HepG2 (cell line): Measurements from ENCODE around the gene TRPC4AP. TPM values are rescaled to one million over a fixed set of nuclear protein-coding genes. Genes with fewer than 3 reads are reported as not detected.

Source experiments
- AHR ChIP-seq: IDR thresholded peaks from 2 replicates; pipeline ENCODE4 v1.6.1; 2018; ENCODE audit warnings: missing genetic modification reagents, missing compliant biosample characterization
- BCL6 ChIP-seq: IDR thresholded peaks from 2 replicates; pipeline ENCODE4 v1.6.1; 2016; ENCODE audit warnings: missing genetic modification reagents, missing compliant biosample characterization
- BRF2 ChIP-seq: sonication (generic); formaldehyde crosslinking; IDR thresholded peaks from 2 replicates; pipeline ENCODE4 v1.8.1; 2022; ENCODE audit warnings: mild to moderate bottlenecking, missing genetic modification reagents
- DDIT3 ChIP-seq: sonication (generic); formaldehyde crosslinking; IDR thresholded peaks from 2 replicates; pipeline ENCODE4 v1.4.0; 2020; ENCODE audit warnings: mild to moderate bottlenecking, missing genetic modification reagents
- FOXO4 ChIP-seq: sonication (generic); formaldehyde crosslinking; conservative IDR thresholded peaks from 2 replicates; pipeline ENCODE4 v1.8.1; 2023; ENCODE audit warnings: missing genetic modification reagents
- FOXP1 ChIP-seq, 2 experiments: fragments of 450-650 bp in 1 of 2; IDR thresholded peaks; 2 replicates each; pipeline ENCODE4 v1.6.1; 2017 to 2018; ENCODE audit warnings: antibody characterized with exemption in 1 of 2
- GATAD2A ChIP-seq: IDR thresholded peaks from 2 replicates; pipeline ENCODE4 v1.6.1; 2016
- HNF1A ChIP-seq, 2 experiments: sonication (generic) in 1 of 2; formaldehyde crosslinking in 1 of 2; IDR thresholded peaks; 2 replicates each; pipeline versions ENCODE4 v1.4.0 to v1.6.1; 2016 to 2020; ENCODE audit warnings: borderline replicate concordance in 1 of 2, low read depth in 1 of 2, mild to moderate bottlenecking in 1 of 2, missing genetic modification reagents in 1 of 2
- MEIS1 ChIP-seq: sonication (generic); formaldehyde crosslinking; IDR thresholded peaks from 2 replicates; pipeline ENCODE4 v1.9.0; 2021; ENCODE audit warnings: mild to moderate bottlenecking, missing genetic modification reagents, moderate library complexity, borderline replicate concordance
- NR2F6 ChIP-seq, 2 experiments: IDR thresholded peaks; 2 replicates each; pipeline ENCODE4 v1.6.1; 2016; ENCODE audit warnings: antibody characterized with exemption in 1 of 2, mild to moderate bottlenecking in 1 of 2
- REL ChIP-seq: sonication (generic); formaldehyde crosslinking; conservative IDR thresholded peaks from 2 replicates; pipeline ENCODE4 v1.8.0; 2022; ENCODE audit warnings: mild to moderate bottlenecking, missing genetic modification reagents, moderate library complexity
- SIN3A ChIP-seq: IDR thresholded peaks from 2 replicates; pipeline ENCODE4 v1.6.1; 2011; ENCODE audit warnings: low read depth, mild to moderate bottlenecking, control low read depth, low read length, borderline replicate concordance
- SP140L ChIP-seq: sonication (generic); formaldehyde crosslinking; IDR thresholded peaks from 2 replicates; pipeline ENCODE4 v1.4.0; 2020; ENCODE audit warnings: missing genetic modification reagents, borderline replicate concordance
- SRF ChIP-seq: IDR thresholded peaks from 2 replicates; pipeline ENCODE4 v1.6.1; 2011; ENCODE audit warnings: mild to moderate bottlenecking, low read depth, low read length, moderate library complexity
- TAF1 ChIP-seq: sonication (generic); formaldehyde crosslinking; IDR thresholded peaks from 2 replicates; pipeline ENCODE4 v1.4.0; 2020; ENCODE audit warnings: missing genetic modification reagents
- TBX3 ChIP-seq: fragments of 450-650 bp; IDR thresholded peaks from 2 replicates; pipeline ENCODE4 v1.6.1; 2017; ENCODE audit warnings: antibody characterized with exemption, mild to moderate bottlenecking, inconsistent platforms, borderline replicate concordance
- ZGPAT ChIP-seq: IDR thresholded peaks from 2 replicates; pipeline ENCODE4 v1.6.1; 2016; ENCODE audit warnings: mild to moderate bottlenecking
- ZNF282 ChIP-seq: fragments of 450-650 bp; IDR thresholded peaks from 2 replicates; pipeline ENCODE4 v1.6.1; 2018; ENCODE audit not compliant: partially characterized antibody
- ZNF530 ChIP-seq: sonication (generic); formaldehyde crosslinking; IDR thresholded peaks from 2 replicates; pipeline ENCODE4 v1.5.0; 2020; ENCODE audit warnings: low read depth, mild to moderate bottlenecking, missing genetic modification reagents
- ZNF737 ChIP-seq: sonication (generic); formaldehyde crosslinking; IDR thresholded peaks from 2 replicates; pipeline ENCODE4 v1.5.0; 2020; ENCODE audit warnings: missing genetic modification reagents, mild to moderate bottlenecking, borderline replicate concordance
- ZNF740 ChIP-seq: sonication (generic); formaldehyde crosslinking; IDR thresholded peaks from 2 replicates; pipeline ENCODE4 v1.4.0; 2020; ENCODE audit warnings: missing genetic modification reagents
- ZNF891 ChIP-seq: sonication (generic); formaldehyde crosslinking; IDR thresholded peaks from 2 replicates; pipeline ENCODE4 v1.5.0; 2020; ENCODE audit warnings: mild to moderate bottlenecking, missing genetic modification reagents
- polyA plus RNA-seq, 8 experiments: library from polyadenylated mRNA; depleted of rRNA in 3 of 8; stranded (reverse) in 7 of 8; unstranded in 1 of 8; fragments of >200 nt; fragmentation: Illumina TruSeq in 4 of 8; extraction: Trizol in 4 of 8; gene quantifications; 2 replicates each; pipeline versions ENCODE4 v1.2.1 to v1.2.3, GENCODE V29; 2011 to 2016; ENCODE audit warnings: low read depth in 4 of 8, missing spikeins in 1 of 8, mixed read lengths in 1 of 8; ENCODE audit not compliant: insufficient read depth in 1 of 8
- total RNA-seq, 5 experiments: library from RNA; depleted of rRNA; stranded (reverse); fragments of >200 nt; fragmentation: Illumina TruSeq; extraction: Trizol; gene quantifications; 2 replicates each; pipeline ENCODE4 v1.2.3, GENCODE V29; 2016; ENCODE audit warnings: low read depth in 1 of 5

TRPC4AP gene
- total and polyA plus RNA-seq, 2 of the 13 experiments (the other 11 are each of a cell fraction or from before 2014, with no cell fraction given), result 136 to 137 TPM

GRCh38 chr20:35129647-35130069 lies 37.1 kb upstream of the TRPC4AP start (continued):
- TF ChIP-seq NR2F6 (IDR thresholded peaks at IDR 0.05), result peak; percentile 69
- peak; percentile 56 for TF ChIP-seq NR2F6 (CRISPR knock-in tag; IDR thresholded peaks at IDR 0.05)
- no peak for TF ChIP-seq REL (CRISPR knock-in tag)
- no peak for TF ChIP-seq FOXO4
- peak; percentile 90 for TF ChIP-seq GATAD2A (CRISPR knock-in tag)
- TF ChIP-seq SIN3A, result no peak
- TF ChIP-seq MEIS1 (CRISPR knock-in tag), result no peak
- TF ChIP-seq ZNF740 (CRISPR knock-in tag), result no peak
- TF ChIP-seq BRF2 (CRISPR knock-in tag), result no peak
- no peak for TF ChIP-seq SP140L (CRISPR knock-in tag)
- TF ChIP-seq HNF1A (IDR thresholded peaks at IDR 0.05; ENCODE audit: low read depth), result no peak
- no peak for TF ChIP-seq HNF1A (CRISPR knock-in tag; IDR thresholded peaks at IDR 0.05; ENCODE audit: borderline replicate concordance)
- no peak for TF ChIP-seq SRF
- TF ChIP-seq ZNF737 (CRISPR knock-in tag), result no peak
- TF ChIP-seq TBX3, result peak; percentile 55; the same call in 1 of the 2 replicates
- no peak for TF ChIP-seq ZNF530 (CRISPR knock-in tag)
- no peak for TF ChIP-seq AHR (CRISPR knock-in tag)
- TF ChIP-seq ZNF891 (CRISPR knock-in tag), result no peak
- TF ChIP-seq DDIT3 (CRISPR knock-in tag), result no peak
- TF ChIP-seq ZNF282, result no peak
- no peak for TF ChIP-seq TAF1
- no peak for TF ChIP-seq FOXP1 (IDR thresholded peaks at IDR 0.05)
- TF ChIP-seq FOXP1 (CRISPR knock-in tag; IDR thresholded peaks at IDR 0.05), result no peak; the same call in 1 of the 2 replicates
- TF ChIP-seq ZGPAT (CRISPR knock-in tag), result peak; percentile 52
- peak; percentile 53; the same call in 1 of the 2 replicates for TF ChIP-seq BCL6 (CRISPR knock-in tag)
